ENCODE data around the gene DLG2.

DNA sequence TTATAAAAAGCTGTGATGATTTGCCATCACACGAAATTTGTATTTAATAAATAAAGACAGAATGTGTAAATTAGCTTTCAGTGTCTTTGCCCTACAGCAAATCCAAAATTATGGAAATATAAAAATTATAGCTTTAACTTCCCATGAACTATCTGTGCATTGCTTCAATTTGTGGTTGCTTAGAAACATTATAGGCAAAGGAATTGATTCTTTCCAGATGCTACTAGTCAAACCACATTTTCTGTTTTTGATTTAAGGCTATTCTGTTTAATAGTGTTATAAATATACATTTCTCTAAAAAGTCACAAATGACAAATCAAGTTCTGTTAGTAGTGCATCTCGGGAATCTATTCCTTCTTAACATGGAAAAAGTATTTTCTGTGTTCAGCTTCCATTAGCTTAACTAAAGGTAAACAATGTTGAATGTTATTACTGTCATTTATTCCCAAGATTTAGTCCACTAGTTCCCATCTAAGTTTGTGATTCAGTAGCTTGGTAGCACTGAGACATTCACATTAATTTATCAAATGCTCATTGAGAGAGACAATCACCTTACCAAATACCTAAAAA lies 1254.7 kb downstream of the DLG2 start:
- TF ChIP-seq, protein P1, sequence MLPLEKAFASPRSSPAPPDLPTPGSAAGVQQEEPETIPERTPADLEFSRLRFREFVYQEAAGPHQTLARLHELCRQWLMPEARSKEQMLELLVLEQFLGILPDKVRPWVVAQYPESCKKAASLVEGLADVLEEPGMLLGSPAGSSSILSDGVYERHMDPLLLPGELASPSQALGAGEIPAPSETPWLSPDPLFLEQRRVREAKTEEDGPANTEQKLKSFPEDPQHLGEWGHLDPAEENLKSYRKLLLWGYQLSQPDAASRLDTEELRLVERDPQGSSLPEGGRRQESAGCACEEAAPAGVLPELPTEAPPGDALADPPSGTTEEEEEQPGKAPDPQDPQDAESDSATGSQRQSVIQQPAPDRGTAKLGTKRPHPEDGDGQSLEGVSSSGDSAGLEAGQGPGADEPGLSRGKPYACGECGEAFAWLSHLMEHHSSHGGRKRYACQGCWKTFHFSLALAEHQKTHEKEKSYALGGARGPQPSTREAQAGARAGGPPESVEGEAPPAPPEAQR (CRISPR knock-in tag; IDR thresholded peaks at IDR 0.05) = no peak
- TF ChIP-seq, protein P2, sequence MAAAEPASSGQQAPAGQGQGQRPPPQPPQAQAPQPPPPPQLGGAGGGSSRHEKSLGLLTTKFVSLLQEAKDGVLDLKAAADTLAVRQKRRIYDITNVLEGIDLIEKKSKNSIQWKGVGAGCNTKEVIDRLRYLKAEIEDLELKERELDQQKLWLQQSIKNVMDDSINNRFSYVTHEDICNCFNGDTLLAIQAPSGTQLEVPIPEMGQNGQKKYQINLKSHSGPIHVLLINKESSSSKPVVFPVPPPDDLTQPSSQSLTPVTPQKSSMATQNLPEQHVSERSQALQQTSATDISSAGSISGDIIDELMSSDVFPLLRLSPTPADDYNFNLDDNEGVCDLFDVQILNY (CRISPR knock-in tag; IDR thresholded peaks at IDR 0.05) = no peak
- TF ChIP-seq, protein P3, sequence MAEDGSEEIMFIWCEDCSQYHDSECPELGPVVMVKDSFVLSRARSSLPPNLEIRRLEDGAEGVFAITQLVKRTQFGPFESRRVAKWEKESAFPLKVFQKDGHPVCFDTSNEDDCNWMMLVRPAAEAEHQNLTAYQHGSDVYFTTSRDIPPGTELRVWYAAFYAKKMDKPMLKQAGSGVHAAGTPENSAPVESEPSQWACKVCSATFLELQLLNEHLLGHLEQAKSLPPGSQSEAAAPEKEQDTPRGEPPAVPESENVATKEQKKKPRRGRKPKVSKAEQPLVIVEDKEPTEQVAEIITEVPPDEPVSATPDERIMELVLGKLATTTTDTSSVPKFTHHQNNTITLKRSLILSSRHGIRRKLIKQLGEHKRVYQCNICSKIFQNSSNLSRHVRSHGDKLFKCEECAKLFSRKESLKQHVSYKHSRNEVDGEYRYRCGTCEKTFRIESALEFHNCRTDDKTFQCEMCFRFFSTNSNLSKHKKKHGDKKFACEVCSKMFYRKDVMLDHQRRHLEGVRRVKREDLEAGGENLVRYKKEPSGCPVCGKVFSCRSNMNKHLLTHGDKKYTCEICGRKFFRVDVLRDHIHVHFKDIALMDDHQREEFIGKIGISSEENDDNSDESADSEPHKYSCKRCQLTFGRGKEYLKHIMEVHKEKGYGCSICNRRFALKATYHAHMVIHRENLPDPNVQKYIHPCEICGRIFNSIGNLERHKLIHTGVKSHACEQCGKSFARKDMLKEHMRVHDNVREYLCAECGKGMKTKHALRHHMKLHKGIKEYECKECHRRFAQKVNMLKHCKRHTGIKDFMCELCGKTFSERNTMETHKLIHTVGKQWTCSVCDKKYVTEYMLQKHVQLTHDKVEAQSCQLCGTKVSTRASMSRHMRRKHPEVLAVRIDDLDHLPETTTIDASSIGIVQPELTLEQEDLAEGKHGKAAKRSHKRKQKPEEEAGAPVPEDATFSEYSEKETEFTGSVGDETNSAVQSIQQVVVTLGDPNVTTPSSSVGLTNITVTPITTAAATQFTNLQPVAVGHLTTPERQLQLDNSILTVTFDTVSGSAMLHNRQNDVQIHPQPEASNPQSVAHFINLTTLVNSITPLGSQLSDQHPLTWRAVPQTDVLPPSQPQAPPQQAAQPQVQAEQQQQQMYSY (CRISPR knock-in tag; IDR thresholded peaks at IDR 0.05) = no peak
- no peak for TF ChIP-seq ESRRA (CRISPR knock-in tag; IDR thresholded peaks at IDR 0.05; ENCODE audit: borderline replicate concordance)
- no peak for TF ChIP-seq GABPB1 (CRISPR knock-in tag; IDR thresholded peaks at IDR 0.05)
- TF ChIP-seq, protein P4, sequence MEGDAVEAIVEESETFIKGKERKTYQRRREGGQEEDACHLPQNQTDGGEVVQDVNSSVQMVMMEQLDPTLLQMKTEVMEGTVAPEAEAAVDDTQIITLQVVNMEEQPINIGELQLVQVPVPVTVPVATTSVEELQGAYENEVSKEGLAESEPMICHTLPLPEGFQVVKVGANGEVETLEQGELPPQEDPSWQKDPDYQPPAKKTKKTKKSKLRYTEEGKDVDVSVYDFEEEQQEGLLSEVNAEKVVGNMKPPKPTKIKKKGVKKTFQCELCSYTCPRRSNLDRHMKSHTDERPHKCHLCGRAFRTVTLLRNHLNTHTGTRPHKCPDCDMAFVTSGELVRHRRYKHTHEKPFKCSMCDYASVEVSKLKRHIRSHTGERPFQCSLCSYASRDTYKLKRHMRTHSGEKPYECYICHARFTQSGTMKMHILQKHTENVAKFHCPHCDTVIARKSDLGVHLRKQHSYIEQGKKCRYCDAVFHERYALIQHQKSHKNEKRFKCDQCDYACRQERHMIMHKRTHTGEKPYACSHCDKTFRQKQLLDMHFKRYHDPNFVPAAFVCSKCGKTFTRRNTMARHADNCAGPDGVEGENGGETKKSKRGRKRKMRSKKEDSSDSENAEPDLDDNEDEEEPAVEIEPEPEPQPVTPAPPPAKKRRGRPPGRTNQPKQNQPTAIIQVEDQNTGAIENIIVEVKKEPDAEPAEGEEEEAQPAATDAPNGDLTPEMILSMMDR (IDR thresholded peaks at IDR 0.05) = no peak
- TF ChIP-seq, protein P5, sequence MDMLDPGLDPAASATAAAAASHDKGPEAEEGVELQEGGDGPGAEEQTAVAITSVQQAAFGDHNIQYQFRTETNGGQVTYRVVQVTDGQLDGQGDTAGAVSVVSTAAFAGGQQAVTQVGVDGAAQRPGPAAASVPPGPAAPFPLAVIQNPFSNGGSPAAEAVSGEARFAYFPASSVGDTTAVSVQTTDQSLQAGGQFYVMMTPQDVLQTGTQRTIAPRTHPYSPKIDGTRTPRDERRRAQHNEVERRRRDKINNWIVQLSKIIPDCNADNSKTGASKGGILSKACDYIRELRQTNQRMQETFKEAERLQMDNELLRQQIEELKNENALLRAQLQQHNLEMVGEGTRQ (CRISPR knock-in tag; IDR thresholded peaks at IDR 0.05) = no peak

All from WTC11 (cell line).